OCI-LY7 (cell line): ENCODE data around the gene AK5. TPM values are rescaled to one million over a fixed set of nuclear protein-coding genes. Genes with fewer than 3 reads are reported as not detected.

Source experiments
- BruUV-seq: library from RNA; stranded (reverse); fragments of 400-500 nt; replicated peaks from 2 replicates; lab custom pipeline; 2021; lab: Mats Ljungman, UMichigan
- CTCF ChIA-PET: fragments of 300-600 bp; sonication (Branson Sonifier 250); formaldehyde crosslinking; loops from one replicate; lab custom pipeline; 2022; ENCODE audit warnings: antibody characterized with exemption; ENCODE audit not compliant: unreplicated experiment; lab: Charles Lee
- POLR2A ChIA-PET: fragments of 300-600 bp; sonication (Branson Sonifier 250); formaldehyde crosslinking; loops from one replicate; lab custom pipeline; 2022; ENCODE audit warnings: antibody characterized with exemption; lab: Charles Lee
- DNase-seq: peaks from one replicate; pipeline ENCODE4 v3.0.0-alpha.2; 2015; ENCODE audit warnings: low spot score
- H2AFZ ChIP-seq: fragments of 200-600 bp; sonication (generic), shearing (Covaris generic); 2 replicates; pipeline ENCODE4 v1.6.1; 2014; ENCODE audit warnings: mild to moderate bottlenecking, antibody characterized with exemption, low read length, moderate library complexity
- H3K27ac ChIP-seq: fragments of 200-600 bp; sonication (generic); 2 replicates; pipeline ENCODE4 v1.5.1; 2014; ENCODE audit warnings: mixed run types, low read depth, mild to moderate bottlenecking, moderate library complexity, low read length, inconsistent platforms; ENCODE audit not compliant: poor library complexity, severe bottlenecking
- H3K36me3 ChIP-seq: fragments of 200-600 bp; sonication (generic); 2 replicates; pipeline ENCODE4 v1.6.1; 2014; ENCODE audit warnings: mild to moderate bottlenecking, antibody characterized with exemption, low read length, moderate library complexity, mixed read lengths; ENCODE audit not compliant: insufficient read depth
- H3K4me1 ChIP-seq: fragments of 200-600 bp; sonication (generic); 2 replicates; pipeline ENCODE4 v1.5.1; 2014; ENCODE audit warnings: mild to moderate bottlenecking, low read length; ENCODE audit not compliant: insufficient read depth, poor library complexity, severe bottlenecking
- H3K4me2 ChIP-seq: fragments of 200-600 bp; sonication (generic); 2 replicates; pipeline ENCODE4 v1.6.1; 2014; ENCODE audit warnings: mild to moderate bottlenecking, low read length
- H3K4me3 ChIP-seq: fragments of 200-600 bp; sonication (generic); 2 replicates; pipeline ENCODE4 v1.5.1; 2014; ENCODE audit warnings: mild to moderate bottlenecking, low read depth, low read length; ENCODE audit not compliant: poor library complexity, severe bottlenecking
- H3K79me2 ChIP-seq: fragments of 200-600 bp; sonication (generic); 2 replicates; pipeline ENCODE4 v1.6.1; 2016; ENCODE audit warnings: low read depth, mild to moderate bottlenecking, low read length, moderate library complexity, mixed read lengths; ENCODE audit not compliant: insufficient read depth
- H3K9me2 ChIP-seq: fragments of 200-600 bp; sonication (generic); 2 replicates; pipeline ENCODE4 v1.6.1; 2016; ENCODE audit warnings: mild to moderate bottlenecking, low read length, mixed read lengths; ENCODE audit not compliant: insufficient read depth
- H3K9me3 ChIP-seq: fragments of 200-600 bp; sonication (generic); 2 replicates; pipeline ENCODE4 v1.6.1; 2014; ENCODE audit warnings: mild to moderate bottlenecking, mixed run types, low read length, mixed read lengths
- H4K20me1 ChIP-seq: fragments of 200-600 bp; sonication (generic); 2 replicates; pipeline ENCODE4 v1.6.1; 2014; ENCODE audit warnings: mild to moderate bottlenecking, antibody characterized with exemption, low read length, moderate library complexity, mixed read lengths; ENCODE audit not compliant: insufficient read depth
- CTCF ChIP-seq: fragments of 200-600 bp; sonication (generic); conservative IDR thresholded peaks from 2 replicates; pipeline ENCODE4 v1.5.1; 2014; ENCODE audit warnings: mild to moderate bottlenecking, antibody characterized with exemption, low read length, moderate library complexity, mixed read lengths
- EZH2phosphoT487 ChIP-seq: fragments of 200-600 bp; sonication (generic); IDR thresholded peaks from 2 replicates; pipeline ENCODE4 v1.6.1; 2018; ENCODE audit warnings: low read depth, borderline replicate concordance, mild to moderate bottlenecking, mixed run types, antibody characterized with exemption, low read length, moderate library complexity, mixed read lengths
- intact Hi-C: fragments of 100-400 bp; cut with micrococcal nuclease; formaldehyde crosslinking; loops from one replicate; pipeline ENCODE4 v1.10.0; 2022; ENCODE audit not compliant: unreplicated experiment
- total RNA-seq, 2 experiments: library from RNA; depleted of rRNA in 1 of 2; stranded (reverse); fragments of >200 nt in 1 of 2; shearing (Covaris generic) in 1 of 2; gene quantifications; 2 replicates each; pipeline ENCODE4 v1.2.3, GENCODE V29; 2014 to 2022

The AK5 gene
- total RNA-seq, 2 experiments from 2014 or later = not detected

- intact Hi-C loops = no loop called here
- POLR2A ChIA-PET = no interaction called here
- BruUV-seq = no TSS peak
Observed at GRCh38 chr1:77399250-77400086, 117.6 kb downstream of the AK5 start.

GRCh38 chr1:77400781-77401180 lies 119.0 kb downstream of the AK5 start:
- H3K36me3 ChIP-seq = no peaks in the 10 kb centered on the region
- H3K9me2 ChIP-seq = no peaks in the 10 kb centered on the region
- no peak for DNase-seq
- H2AFZ ChIP-seq = no peak overlapping the region
- no peaks in the 10 kb centered on the region for H3K4me1 ChIP-seq
- CTCF ChIA-PET = no interaction called here
- no peak overlapping the region for H3K27ac ChIP-seq
- no TSS peak for BruUV-seq
- H4K20me1 ChIP-seq = no peaks in the 10 kb centered on the region
- H3K4me3 ChIP-seq = no peak overlapping the region
- H3K79me2 ChIP-seq = no peaks in the 10 kb centered on the region
- TF ChIP-seq EZH2phosphoT487 = no peak
- TF ChIP-seq CTCF = no peak
- intact Hi-C loops = no loop called here
- no peaks in the 10 kb centered on the region for H3K9me3 ChIP-seq
- POLR2A ChIA-PET = no interaction called here
- no peak overlapping the region for H3K4me2 ChIP-seq

More at GRCh38 chr1:77399250-77400086, 117.6 kb downstream of the AK5 start:
- Histone ChIP-seq H3K4me3 (no peak overlapping the region), H4K20me1 (no peaks in the 10 kb centered on the region), H3K36me3 (no peaks in the 10 kb centered on the region), H3K27ac (no peak overlapping the region), H3K4me2 (no peak overlapping the region), H2AFZ (no peak overlapping the region), H3K9me2 (no peaks in the 10 kb centered on the region), H3K4me1 (no peaks in the 10 kb centered on the region), H3K9me3 (no peaks in the 10 kb centered on the region), H3K79me2 (no peaks in the 10 kb centered on the region)
- DNase-seq = no peak
- CTCF ChIA-PET = no interaction called here
- TF ChIP-seq EZH2phosphoT487 (no peak), CTCF (no peak)

- BruUV-seq = no TSS peak
- H2AFZ ChIP-seq = no peak overlapping the region
- H3K4me3 ChIP-seq = no peak overlapping the region
- no peak overlapping the region for H3K4me2 ChIP-seq
- no peak for DNase-seq
- intact Hi-C loops = no loop called here
- ChIA-PET CTCF (no interaction called here), POLR2A (no interaction called here)
- no peak for TF ChIP-seq CTCF
- no peak for TF ChIP-seq EZH2phosphoT487
- H3K9me3 ChIP-seq = no peaks in the 10 kb centered on the region
- H3K36me3 ChIP-seq = no peaks in the 10 kb centered on the region
- no peaks in the 10 kb centered on the region for H4K20me1 ChIP-seq
- no peak overlapping the region for H3K27ac ChIP-seq
- no peaks in the 10 kb centered on the region for H3K79me2 ChIP-seq
- no peaks in the 10 kb centered on the region for H3K4me1 ChIP-seq
- H3K9me2 ChIP-seq = no peaks in the 10 kb centered on the region
Observed at GRCh38 chr1:77401384-77401783, 119.6 kb downstream of the AK5 start.
